T-helper 1 cell treated with Interleukin-12 subunit alpha and Interleukin-12 subunit beta and Interleukin-4 antibody, amounts not matched to agents 30 μg/mL and 1 μg/mL, for 36 hours (primary cell): ENCODE results near the gene RGS5.

Source experiments
- H3K27ac Mint-ChIP-seq: one replicate; pipeline ENCODE4 v1.8.0; 2021; ENCODE audit warnings: mild to moderate bottlenecking, mixed read lengths
- H3K27me3 Mint-ChIP-seq: one replicate; pipeline ENCODE4 v1.8.0; 2021; ENCODE audit warnings: low read depth, mixed read lengths
- H3K36me3 Mint-ChIP-seq: one replicate; pipeline ENCODE4 v1.8.0; 2021; ENCODE audit warnings: low read depth, mixed read lengths
- H3K4me1 Mint-ChIP-seq: one replicate; pipeline ENCODE4 v1.8.0; 2021; ENCODE audit warnings: low read depth, mixed read lengths
- H3K4me3 Mint-ChIP-seq: one replicate; pipeline ENCODE4 v1.8.0; 2021; ENCODE audit warnings: mild to moderate bottlenecking, moderate library complexity, mixed read lengths
- H3K9me3 Mint-ChIP-seq: one replicate; pipeline ENCODE4 v1.8.0; 2021; ENCODE audit warnings: mixed read lengths

Gene RGS5

GRCh38 chr1:163170975-163171676 lies 31.6 kb downstream of the RGS5 start:
- no peaks in the 10 kb centered on the region for H3K9me3 Mint-ChIP-seq
- no peaks in the 10 kb centered on the region for H3K36me3 Mint-ChIP-seq
- H3K4me1 Mint-ChIP-seq = no peaks in the 10 kb centered on the region
- no peak overlapping the region for H3K27ac Mint-ChIP-seq
- H3K4me3 Mint-ChIP-seq = no peak overlapping the region
- no peaks in the 10 kb centered on the region for H3K27me3 Mint-ChIP-seq

- no peaks in the 10 kb centered on the region for H3K4me1 Mint-ChIP-seq
- no peak overlapping the region for H3K27ac Mint-ChIP-seq
- H3K9me3 Mint-ChIP-seq = no peaks in the 10 kb centered on the region
- H3K27me3 Mint-ChIP-seq = no peaks in the 10 kb centered on the region
- H3K36me3 Mint-ChIP-seq = no peaks in the 10 kb centered on the region
- no peak overlapping the region for H3K4me3 Mint-ChIP-seq
Observed at GRCh38 chr1:163170331-163170730, 32.4 kb downstream of the RGS5 start.

GRCh38 chr1:163169553-163169952 lies 33.2 kb downstream of the RGS5 start:
- Mint-ChIP-seq H3K4me3 (no peak overlapping the region), H3K27me3 (no peaks in the 10 kb centered on the region), H3K36me3 (no peaks in the 10 kb centered on the region), H3K27ac (no peak overlapping the region), H3K9me3 (no peaks in the 10 kb centered on the region), H3K4me1 (no peaks in the 10 kb centered on the region)

- H3K4me3 Mint-ChIP-seq = no peak overlapping the region
- H3K4me1 Mint-ChIP-seq = no peaks in the 10 kb centered on the region
- H3K9me3 Mint-ChIP-seq = no peaks in the 10 kb centered on the region
- no peak overlapping the region for H3K27ac Mint-ChIP-seq
- no peaks in the 10 kb centered on the region for H3K27me3 Mint-ChIP-seq
- H3K36me3 Mint-ChIP-seq = no peaks in the 10 kb centered on the region
Observed at GRCh38 chr1:163168053-163168452, 34.7 kb downstream of the RGS5 start.

- no peaks in the 10 kb centered on the region for H3K27me3 Mint-ChIP-seq
- H3K9me3 Mint-ChIP-seq = no peaks in the 10 kb centered on the region
- no peak overlapping the region for H3K4me3 Mint-ChIP-seq
- H3K36me3 Mint-ChIP-seq = no peaks in the 10 kb centered on the region
- no peak overlapping the region for H3K27ac Mint-ChIP-seq
- H3K4me1 Mint-ChIP-seq = no peaks in the 10 kb centered on the region
Observed at GRCh38 chr1:163166886-163167555, 35.7 kb downstream of the RGS5 start.

GRCh38 chr1:163165119-163165518 lies 37.6 kb downstream of the RGS5 start:
- Mint-ChIP-seq H3K36me3 (no peaks in the 10 kb centered on the region), H3K9me3 (no peaks in the 10 kb centered on the region), H3K27ac (no peak overlapping the region), H3K4me1 (no peaks in the 10 kb centered on the region), H3K27me3 (no peaks in the 10 kb centered on the region), H3K4me3 (no peak overlapping the region)

- H3K27ac Mint-ChIP-seq = no peak overlapping the region
- no peaks in the 10 kb centered on the region for H3K36me3 Mint-ChIP-seq
- H3K4me3 Mint-ChIP-seq = no peak overlapping the region
- H3K27me3 Mint-ChIP-seq = no peaks in the 10 kb centered on the region
- H3K4me1 Mint-ChIP-seq = no peaks in the 10 kb centered on the region
- no peaks in the 10 kb centered on the region for H3K9me3 Mint-ChIP-seq
Observed at GRCh38 chr1:163163881-163164582, 38.7 kb downstream of the RGS5 start.

- Mint-ChIP-seq H3K27ac (no peak overlapping the region), H3K4me3 (no peak overlapping the region), H3K4me1 (no peaks in the 10 kb centered on the region), H3K9me3 (no peaks in the 10 kb centered on the region), H3K36me3 (no peaks in the 10 kb centered on the region), H3K27me3 (no peaks in the 10 kb centered on the region)
Observed at GRCh38 chr1:163163163-163163562, 39.6 kb downstream of the RGS5 start.

- Mint-ChIP-seq H3K27ac (no peak overlapping the region), H3K4me3 (no peak overlapping the region), H3K4me1 (no peaks in the 10 kb centered on the region), H3K36me3 (no peaks in the 10 kb centered on the region), H3K9me3 (no peaks in the 10 kb centered on the region), H3K27me3 (no peaks in the 10 kb centered on the region)
Observed at GRCh38 chr1:163162381-163162914, 40.3 kb downstream of the RGS5 start.

GRCh38 chr1:163161841-163162240 lies 40.9 kb downstream of the RGS5 start:
- H3K27me3 Mint-ChIP-seq = no peaks in the 10 kb centered on the region
- no peak overlapping the region for H3K27ac Mint-ChIP-seq
- H3K4me1 Mint-ChIP-seq = no peaks in the 10 kb centered on the region
- no peaks in the 10 kb centered on the region for H3K36me3 Mint-ChIP-seq
- no peaks in the 10 kb centered on the region for H3K9me3 Mint-ChIP-seq
- no peak overlapping the region for H3K4me3 Mint-ChIP-seq

GRCh38 chr1:163161337-163161736 lies 41.4 kb downstream of the RGS5 start:
- Mint-ChIP-seq H3K9me3 (no peaks in the 10 kb centered on the region), H3K36me3 (no peaks in the 10 kb centered on the region), H3K27me3 (no peaks in the 10 kb centered on the region), H3K4me3 (no peak overlapping the region), H3K4me1 (no peaks in the 10 kb centered on the region), H3K27ac (no peak overlapping the region)

GRCh38 chr1:163155606-163156005 lies 47.1 kb downstream of the RGS5 start:
- no peaks in the 10 kb centered on the region for H3K27me3 Mint-ChIP-seq
- H3K4me3 Mint-ChIP-seq = no peak overlapping the region
- no peaks in the 10 kb centered on the region for H3K4me1 Mint-ChIP-seq
- no peaks in the 10 kb centered on the region for H3K36me3 Mint-ChIP-seq
- no peaks in the 10 kb centered on the region for H3K9me3 Mint-ChIP-seq
- no peak overlapping the region for H3K27ac Mint-ChIP-seq

- H3K4me3 Mint-ChIP-seq = no peak overlapping the region
- H3K27me3 Mint-ChIP-seq = no peaks in the 10 kb centered on the region
- no peak overlapping the region for H3K27ac Mint-ChIP-seq
- no peaks in the 10 kb centered on the region for H3K4me1 Mint-ChIP-seq
- H3K36me3 Mint-ChIP-seq = no peaks in the 10 kb centered on the region
- no peaks in the 10 kb centered on the region for H3K9me3 Mint-ChIP-seq
Observed at GRCh38 chr1:163148911-163149310, 53.8 kb downstream of the RGS5 start.

GRCh38 chr1:163147019-163147418 lies 55.7 kb downstream of the RGS5 start:
- Mint-ChIP-seq H3K9me3 (no peaks in the 10 kb centered on the region), H3K36me3 (no peaks in the 10 kb centered on the region), H3K4me3 (no peak overlapping the region), H3K27me3 (no peaks in the 10 kb centered on the region), H3K27ac (no peak overlapping the region), H3K4me1 (no peaks in the 10 kb centered on the region)

GRCh38 chr1:163145435-163145834 lies 57.3 kb downstream of the RGS5 start:
- no peaks in the 10 kb centered on the region for H3K4me1 Mint-ChIP-seq
- H3K27ac Mint-ChIP-seq = no peak overlapping the region
- no peaks in the 10 kb centered on the region for H3K36me3 Mint-ChIP-seq
- no peaks in the 10 kb centered on the region for H3K27me3 Mint-ChIP-seq
- H3K9me3 Mint-ChIP-seq = no peaks in the 10 kb centered on the region
- H3K4me3 Mint-ChIP-seq = no peak overlapping the region
